Astrocyte (in vitro differentiated cells and primary cell): ENCODE data around the gene SCN2B.

ENCODE experiments used
- EZH2 ChIP-seq: IDR thresholded peaks from 2 replicates; pipeline ENCODE4 v1.6.1; 2012; ENCODE audit warnings: mild to moderate bottlenecking, low read length, inconsistent platforms; ENCODE audit not compliant: insufficient read depth
- TF ChIP-seq, protein P1 (sequence below): IDR thresholded peaks from 2 replicates; pipeline ENCODE4 v1.5.1; 2011; ENCODE audit warnings: low read depth, mild to moderate bottlenecking, inconsistent platforms, low read length, moderate library complexity; ENCODE audit not compliant: insufficient read depth

DNA sequence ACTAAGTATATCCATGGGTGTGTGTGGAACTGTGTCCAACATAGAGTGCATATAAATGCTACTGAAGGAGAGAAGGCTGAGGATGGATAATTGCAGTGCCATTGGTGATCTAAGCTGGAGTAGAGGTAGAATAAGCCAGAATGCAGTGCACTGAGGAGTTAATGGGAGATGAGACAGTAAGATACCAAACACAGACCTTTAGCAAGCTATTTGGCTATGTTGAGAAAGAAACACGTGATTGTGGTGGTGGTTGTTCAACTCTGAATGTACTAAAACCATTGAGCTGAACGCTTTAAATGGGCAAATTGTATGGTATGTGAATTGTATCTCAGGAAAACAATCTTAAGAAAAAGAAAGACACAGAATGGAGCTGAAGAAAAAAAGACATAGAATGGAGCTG lies 25.5 kb upstream of the SCN2B start:
- TF ChIP-seq, protein P1, sequence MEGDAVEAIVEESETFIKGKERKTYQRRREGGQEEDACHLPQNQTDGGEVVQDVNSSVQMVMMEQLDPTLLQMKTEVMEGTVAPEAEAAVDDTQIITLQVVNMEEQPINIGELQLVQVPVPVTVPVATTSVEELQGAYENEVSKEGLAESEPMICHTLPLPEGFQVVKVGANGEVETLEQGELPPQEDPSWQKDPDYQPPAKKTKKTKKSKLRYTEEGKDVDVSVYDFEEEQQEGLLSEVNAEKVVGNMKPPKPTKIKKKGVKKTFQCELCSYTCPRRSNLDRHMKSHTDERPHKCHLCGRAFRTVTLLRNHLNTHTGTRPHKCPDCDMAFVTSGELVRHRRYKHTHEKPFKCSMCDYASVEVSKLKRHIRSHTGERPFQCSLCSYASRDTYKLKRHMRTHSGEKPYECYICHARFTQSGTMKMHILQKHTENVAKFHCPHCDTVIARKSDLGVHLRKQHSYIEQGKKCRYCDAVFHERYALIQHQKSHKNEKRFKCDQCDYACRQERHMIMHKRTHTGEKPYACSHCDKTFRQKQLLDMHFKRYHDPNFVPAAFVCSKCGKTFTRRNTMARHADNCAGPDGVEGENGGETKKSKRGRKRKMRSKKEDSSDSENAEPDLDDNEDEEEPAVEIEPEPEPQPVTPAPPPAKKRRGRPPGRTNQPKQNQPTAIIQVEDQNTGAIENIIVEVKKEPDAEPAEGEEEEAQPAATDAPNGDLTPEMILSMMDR, result no peak
- TF ChIP-seq EZH2, result no peak
